Adrenal gland (tissue), 12 donors: ENCODE measurements around the gene ZNF467. TPM values are rescaled to one million over a fixed set of nuclear protein-coding genes. Genes with fewer than 3 reads are reported as not detected.

Source experiments
- DNase-seq, 7 donors: peaks; one replicate each; pipeline ENCODE4 v3.0.0-alpha.2; 2019 to 2020
- H3K27ac ChIP-seq, 5 donors: fragments of 200-600 bp; sonication (generic) in 4 of 5; 1 replicate in 3 of 5; 2 replicates in 2 of 5; pipeline versions ENCODE4 v1.5.1 to v1.8.0; 2016 to 2020; ENCODE audit warnings: mild to moderate bottlenecking in 1 of 5
- H3K27me3 ChIP-seq: fragments of 200-600 bp; 2 replicates; pipeline ENCODE4 v1.8.0; 2021
- H3K36me3 ChIP-seq, 2 donors: fragments of 200-600 bp; replicated peaks in 1 of 2; 1 replicate in 1 of 2; 2 replicates in 1 of 2; pipeline versions ENCODE4 v1.5.1 to v1.8.0; 2018 to 2022
- H3K4me1 ChIP-seq, 2 donors: fragments of 200-600 bp; replicated peaks in 1 of 2; 1 replicate in 1 of 2; 2 replicates in 1 of 2; pipeline versions ENCODE4 v1.5.1 to v1.8.0; 2018 to 2021
- H3K4me3 ChIP-seq, 4 donors: fragments of 200-600 bp; sonication (generic) in 3 of 4; one replicate each; pipeline ENCODE4 v1.5.1; 2016 to 2018
- H3K9me3 ChIP-seq, 3 donors: fragments of 200-600 bp; sonication (generic) in 1 of 3; replicated peaks in 1 of 3; 1 replicate in 2 of 3; 2 replicates in 1 of 3; pipeline versions ENCODE4 v1.5.1 to v1.8.0; 2016 to 2021
- POLR2A ChIP-seq, 2 donors: fragments of 450-650 bp; IDR thresholded peaks; one replicate each; pipeline ENCODE4 v1.6.1; 2017; ENCODE audit warnings: antibody characterized with exemption in 2 of 2, mild to moderate bottlenecking in 2 of 2, moderate library complexity in 1 of 2
- WGBS, 4 donors: extraction: QIAGEN DNeasy Blood & Tissue Kit in 2 of 4; methylation state at CpG; one replicate each; pipeline versions ENCODE4 v1.1.5 to v1.1.7; 2013 to 2017; 5-methylcytosine and 5-hydroxymethylcytosine counted together
- intact Hi-C, 2 donors: fragments of 100-400 bp; cut with DNase I; formaldehyde crosslinking; loops; one replicate each; pipeline versions ENCODE4 v1.14.1 to v1.15.0; 2022 to 2023
- polyA plus RNA-seq, 3 donors: library from polyadenylated mRNA; stranded (reverse); fragments of 200-250 nt in 2 of 3; fragments of 350-450 nt in 1 of 3; fragmentation: Illumina TruSeq in 1 of 3; extraction: RNeasy Lipid Tissue Mini Kit (QIAGEN cat#74804) in 1 of 3; gene quantifications; one replicate each; pipeline ENCODE4 v1.2.3, GENCODE V29; 2013 to 2014
- total RNA-seq, 9 donors: library from RNA; depleted of rRNA in 4 of 9; stranded (reverse); fragments of >200 nt in 4 of 9; fragments of 120-200 nt in 1 of 9; fragmentation: NEBNext Ultra II Directional in 1 of 9; extraction: Animal tissue kit (Norgen Biotek cat#: 25700) in 1 of 9; gene quantifications; one replicate each; pipeline versions ENCODE4 v1.1.0 to v1.2.4, GENCODE V29; 2013 to 2023
- TF ChIP-seq, protein P1 (sequence below), 6 experiments: fragments of 450-650 bp in 4 of 6; fragments of 200-600 bp in 2 of 6; sonication (generic) in 1 of 6; IDR thresholded peaks; 1 replicate in 5 of 6; 2 replicates in 1 of 6; pipeline versions ENCODE4 v1.5.1 to v1.8.0; 2016 to 2021; ENCODE audit warnings: antibody characterized with exemption in 6 of 6, mild to moderate bottlenecking in 2 of 6, moderate library complexity in 1 of 6
- donor health status: healthy with polysubstance abuse.
- donor health status: Bipolar disorder and iron deficiency.
- donor health status: DM: yes; HTN: yes; CAD: no.
- donor health status: DM: no; HTN: no; CAD: no.
- donor health status: DM: no; HTN: no; CAD: no.
- donor health status: DM: yes; HTN: yes; CAD: no.

The ZNF467 gene
- total and polyA plus RNA-seq, 12 donors, result 1.2 to 44.2 (median 18.6) TPM

DNA sequence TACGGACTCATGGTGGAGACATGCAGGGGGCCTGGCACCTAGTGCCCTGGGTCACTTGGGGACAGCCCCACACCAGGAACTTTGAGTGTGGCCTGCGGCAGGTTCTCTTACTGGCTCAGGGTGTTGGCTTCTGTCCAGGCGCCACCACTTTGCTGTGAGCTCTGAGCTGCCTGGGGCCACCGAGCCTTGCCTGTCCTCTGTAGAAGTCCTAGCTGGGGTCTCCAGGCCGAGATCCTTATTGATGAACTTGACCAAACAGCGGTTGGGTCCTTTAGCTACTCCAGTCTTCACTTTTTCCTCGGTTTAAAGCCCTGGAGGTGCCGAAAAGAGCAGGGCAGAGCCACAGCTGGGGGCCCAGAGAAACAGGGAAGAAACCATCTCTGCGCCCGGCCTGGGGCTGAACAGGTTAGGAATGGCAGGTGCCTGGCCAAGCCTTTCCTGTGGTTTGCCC, 41.3 kb downstream of the ZNF467 start:
- no peaks in the 10 kb centered on the region for H3K4me1 ChIP-seq
- no peak overlapping the region for H3K27ac ChIP-seq
- no peak for TF ChIP-seq POLR2A (IDR thresholded peaks at IDR 0.05)
- TF ChIP-seq, protein P1, sequence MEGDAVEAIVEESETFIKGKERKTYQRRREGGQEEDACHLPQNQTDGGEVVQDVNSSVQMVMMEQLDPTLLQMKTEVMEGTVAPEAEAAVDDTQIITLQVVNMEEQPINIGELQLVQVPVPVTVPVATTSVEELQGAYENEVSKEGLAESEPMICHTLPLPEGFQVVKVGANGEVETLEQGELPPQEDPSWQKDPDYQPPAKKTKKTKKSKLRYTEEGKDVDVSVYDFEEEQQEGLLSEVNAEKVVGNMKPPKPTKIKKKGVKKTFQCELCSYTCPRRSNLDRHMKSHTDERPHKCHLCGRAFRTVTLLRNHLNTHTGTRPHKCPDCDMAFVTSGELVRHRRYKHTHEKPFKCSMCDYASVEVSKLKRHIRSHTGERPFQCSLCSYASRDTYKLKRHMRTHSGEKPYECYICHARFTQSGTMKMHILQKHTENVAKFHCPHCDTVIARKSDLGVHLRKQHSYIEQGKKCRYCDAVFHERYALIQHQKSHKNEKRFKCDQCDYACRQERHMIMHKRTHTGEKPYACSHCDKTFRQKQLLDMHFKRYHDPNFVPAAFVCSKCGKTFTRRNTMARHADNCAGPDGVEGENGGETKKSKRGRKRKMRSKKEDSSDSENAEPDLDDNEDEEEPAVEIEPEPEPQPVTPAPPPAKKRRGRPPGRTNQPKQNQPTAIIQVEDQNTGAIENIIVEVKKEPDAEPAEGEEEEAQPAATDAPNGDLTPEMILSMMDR (IDR thresholded peaks at IDR 0.05), result no peak
- H3K27me3 ChIP-seq, result no peaks in the 10 kb centered on the region
- 92 to 94% (median 93%) methylated on average over 8 to 10 of the region's 10 CpGs for WGBS, 4 donors
- H3K4me3 ChIP-seq, result no peak overlapping the region
- H3K36me3 ChIP-seq, result peaks cover 0 to 37% of the 10 kb centered on the region in 2 donors
- H3K9me3 ChIP-seq, result no peaks in the 10 kb centered on the region
- no peak for DNase-seq
- intact Hi-C loops, result no loop called here

DNA sequence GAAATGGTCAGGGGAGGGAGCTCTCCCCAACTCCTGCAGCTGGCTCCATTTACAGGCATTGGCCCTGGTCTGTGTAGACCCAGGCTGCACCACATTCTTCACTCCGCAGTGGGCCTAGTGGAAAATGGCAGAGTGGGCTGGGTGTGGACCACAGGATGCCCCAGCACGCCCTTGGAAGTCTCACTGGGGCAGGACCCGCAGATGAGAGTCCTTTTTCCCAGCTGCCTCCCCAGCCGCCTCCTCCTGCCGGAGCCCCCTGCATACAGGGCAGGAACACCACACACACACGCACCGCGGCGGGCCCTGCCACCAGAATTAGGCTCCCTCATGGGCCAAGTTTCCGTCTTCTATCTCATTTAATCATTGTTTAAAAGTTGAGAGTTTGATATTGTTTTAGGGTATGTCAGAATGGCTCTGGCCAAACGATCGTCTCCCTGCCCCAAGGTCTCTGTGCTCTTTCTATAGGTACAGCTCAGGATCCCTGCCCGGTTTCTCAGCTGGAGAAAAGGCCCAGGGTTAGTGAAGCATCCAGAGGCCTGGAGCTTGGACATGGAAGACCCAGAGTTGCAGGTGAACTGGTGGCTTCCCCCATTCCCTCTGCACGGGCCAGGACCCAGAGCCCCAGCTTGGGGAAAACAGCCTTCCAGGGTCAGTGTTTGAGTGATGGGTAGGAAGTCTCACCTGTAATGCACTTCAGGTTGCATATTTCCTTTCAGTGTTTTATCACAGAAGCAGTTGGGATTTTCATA, 42.0 kb downstream of the ZNF467 start:
- H3K4me1 ChIP-seq, result no peaks in the 10 kb centered on the region
- peaks cover 0 to 37% of the 10 kb centered on the region in 2 donors for H3K36me3 ChIP-seq
- no peak for DNase-seq
- intact Hi-C loops, result no loop called here
- TF ChIP-seq, protein P1 (IDR thresholded peaks at IDR 0.05), result no peak
- TF ChIP-seq POLR2A (IDR thresholded peaks at IDR 0.05), result no peak
- 93 to 97% (median 96%) methylated on average over 13 to 14 of the region's 14 CpGs for WGBS, 4 donors
- H3K27ac ChIP-seq, result no peak overlapping the region
- no peaks in the 10 kb centered on the region for H3K9me3 ChIP-seq
- no peak overlapping the region for H3K4me3 ChIP-seq
- H3K27me3 ChIP-seq, result no peaks in the 10 kb centered on the region

DNA sequence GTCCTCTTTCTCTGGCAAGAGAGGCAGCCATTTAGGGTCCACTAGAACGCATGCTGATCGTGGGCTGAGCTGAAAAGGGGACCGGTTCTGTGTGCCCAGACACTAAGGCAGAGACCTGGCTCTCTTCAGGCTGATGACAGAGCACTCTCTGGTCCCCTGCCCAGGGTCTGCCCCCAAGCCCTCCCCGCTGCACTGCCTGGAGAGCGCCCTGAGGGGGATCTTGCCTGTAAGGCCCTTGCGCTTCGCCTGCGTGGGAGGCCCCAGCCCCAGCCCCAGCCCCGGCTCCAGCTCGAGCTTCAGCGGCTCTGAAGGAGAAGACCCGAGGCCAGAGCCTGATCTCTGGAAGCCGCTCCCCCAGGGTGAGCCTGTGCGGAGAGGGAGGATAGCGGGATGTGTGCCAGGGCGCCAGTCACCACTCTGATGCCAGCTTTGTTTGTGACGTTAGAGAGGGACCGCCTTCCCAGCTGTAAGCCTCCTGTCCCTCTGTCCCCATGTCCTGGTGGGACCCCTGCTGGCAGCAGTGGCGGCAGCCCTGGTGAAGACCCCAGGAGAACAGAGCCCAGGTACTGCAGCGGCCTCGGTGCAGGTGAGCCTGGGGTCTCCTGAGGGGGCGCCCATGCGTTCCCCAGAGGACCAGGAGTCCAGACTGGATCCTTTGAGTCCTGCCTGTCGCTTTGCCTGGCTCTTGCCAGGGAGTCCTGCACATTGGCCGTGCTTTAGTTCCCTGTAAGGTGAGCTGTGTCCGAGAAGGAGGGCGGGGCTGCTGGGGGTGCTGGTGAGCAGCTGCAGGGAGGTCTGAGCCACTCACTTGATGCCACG, 43.2 kb downstream of the ZNF467 start:
- 92 to 95% (median 93%) methylated on average over 12 to 28 of the region's 28 CpGs for WGBS, 4 donors
- Histone ChIP-seq H3K9me3 (no peaks in the 10 kb centered on the region), H3K27ac (no peak overlapping the region), H3K4me3 (no peak overlapping the region), H3K27me3 (no peaks in the 10 kb centered on the region), H3K4me1 (no peaks in the 10 kb centered on the region), H3K36me3 (peaks cover 0 to 37% of the 10 kb centered on the region in 2 donors)
- TF ChIP-seq, protein P1 (IDR thresholded peaks at IDR 0.05), result no peak
- no peak for TF ChIP-seq POLR2A (IDR thresholded peaks at IDR 0.05)
- intact Hi-C loops, result no loop called here
- DNase-seq, result no peak

DNA sequence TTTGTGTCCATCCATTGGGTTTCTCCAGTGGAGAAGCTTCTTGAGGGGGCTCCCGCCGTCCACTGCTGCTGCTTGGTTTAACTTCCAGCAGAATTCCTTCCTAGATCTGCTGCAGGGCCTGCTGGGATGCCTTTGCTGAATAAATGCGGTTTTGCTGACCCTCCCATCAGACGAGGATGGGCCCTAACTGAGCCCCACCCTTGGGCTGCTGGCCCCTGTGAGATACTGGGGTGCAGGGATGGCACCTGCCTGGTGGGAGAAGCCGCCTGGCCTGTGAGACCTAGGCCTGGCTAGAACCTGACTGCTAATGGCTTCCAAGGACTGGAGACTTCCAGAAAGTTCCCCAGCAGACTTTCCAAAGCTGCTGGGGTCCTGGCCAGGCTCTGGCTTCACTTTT, 43.8 kb downstream of the ZNF467 start:
- DNase-seq, result no peak
- no peak overlapping the region for H3K4me3 ChIP-seq
- peaks cover 0 to 37% of the 10 kb centered on the region in 2 donors for H3K36me3 ChIP-seq
- intact Hi-C loops, result no loop called here
- no peaks in the 10 kb centered on the region for H3K27me3 ChIP-seq
- no peaks in the 10 kb centered on the region for H3K9me3 ChIP-seq
- 74 to 100% (median 86%) methylated on average over 3 to 5 of the region's 5 CpGs for WGBS, 4 donors
- H3K4me1 ChIP-seq, result no peaks in the 10 kb centered on the region
- TF ChIP-seq POLR2A (IDR thresholded peaks at IDR 0.05), result no peak
- TF ChIP-seq, protein P1 (IDR thresholded peaks at IDR 0.05), result no peak
- no peak overlapping the region for H3K27ac ChIP-seq
